ENCODE measurements around the gene MACROD2. TPM values are rescaled to one million over a fixed set of nuclear protein-coding genes. Genes with fewer than 3 reads are reported as not detected.

The MACROD2 gene
- total and polyA plus RNA-seq, 9 donors: 3.7 to 25.5 (median 7.8) TPM

GRCh38 chr20:15318682-15319081 is 1323.4 kb downstream of the MACROD2 start:
- intact Hi-C loops (cut with DNase I): no loop called here
- no peaks in the 10 kb centered on the region for H3K36me3 ChIP-seq
- TF ChIP-seq CTCF (IDR thresholded peaks at IDR 0.05) (no peak), POLR2A (IDR thresholded peaks at IDR 0.05) (no peak), EP300 (IDR thresholded peaks at IDR 0.05) (no peak)
- DNase-seq: no peak
- no peaks in the 10 kb centered on the region for H3K9me3 ChIP-seq
- no peak overlapping the region for H3K4me3 ChIP-seq
- no peaks in the 10 kb centered on the region for H3K27me3 ChIP-seq
- no peak overlapping the region for H3K27ac ChIP-seq
- no peaks in the 10 kb centered on the region for H3K4me1 ChIP-seq (ENCODE audit: insufficient read depth)

GRCh38 chr20:15319439-15319838 is 1324.1 kb downstream of the MACROD2 start:
- 91 to 92% (median 91%) methylated on average over 2 of the region's 2 CpGs for WGBS, 3 donors
- DNase-seq: no peak
- H3K36me3 ChIP-seq: no peaks in the 10 kb centered on the region
- intact Hi-C loops (cut with DNase I): no loop called here
- no peak overlapping the region for H3K27ac ChIP-seq
- H3K4me1 ChIP-seq (ENCODE audit: insufficient read depth): no peaks in the 10 kb centered on the region
- H3K4me3 ChIP-seq: no peak overlapping the region
- H3K27me3 ChIP-seq: no peaks in the 10 kb centered on the region
- no peak for TF ChIP-seq CTCF (IDR thresholded peaks at IDR 0.05)
- no peak for TF ChIP-seq EP300 (IDR thresholded peaks at IDR 0.05)
- TF ChIP-seq POLR2A (IDR thresholded peaks at IDR 0.05): no peak
- no peaks in the 10 kb centered on the region for H3K9me3 ChIP-seq

- Histone ChIP-seq H3K27me3 (no peaks in the 10 kb centered on the region), H3K4me1 (ENCODE audit: insufficient read depth) (no peaks in the 10 kb centered on the region), H3K9me3 (no peaks in the 10 kb centered on the region), H3K36me3 (no peaks in the 10 kb centered on the region), H3K4me3 (no peak overlapping the region), H3K27ac (no peak overlapping the region)
- intact Hi-C loops (cut with DNase I): no loop called here
- 51 to 75% (median 70%) methylated on average over 2 of the region's 2 CpGs for WGBS, 3 donors
- TF ChIP-seq EP300 (IDR thresholded peaks at IDR 0.05): no peak
- TF ChIP-seq CTCF (IDR thresholded peaks at IDR 0.05): no peak
- no peak for TF ChIP-seq POLR2A (IDR thresholded peaks at IDR 0.05)
- DNase-seq: no peak
Observed at GRCh38 chr20:15320941-15321340, 1325.6 kb downstream of the MACROD2 start.

- Histone ChIP-seq H3K4me3 (no peak overlapping the region), H3K27ac (no peak overlapping the region), H3K27me3 (no peaks in the 10 kb centered on the region), H3K9me3 (no peaks in the 10 kb centered on the region), H3K36me3 (no peaks in the 10 kb centered on the region), H3K4me1 (ENCODE audit: insufficient read depth) (no peaks in the 10 kb centered on the region)
- DNase-seq: no peak
- TF ChIP-seq CTCF (IDR thresholded peaks at IDR 0.05) (no peak), POLR2A (IDR thresholded peaks at IDR 0.05) (no peak), EP300 (IDR thresholded peaks at IDR 0.05) (no peak)
- 89 to 95% (median 93%) methylated on average over 4 of the region's 4 CpGs for WGBS, 3 donors
- intact Hi-C loops (cut with DNase I): no loop called here
Observed at GRCh38 chr20:15327123-15327522, 1331.8 kb downstream of the MACROD2 start.

GRCh38 chr20:15328084-15328483 is 1332.8 kb downstream of the MACROD2 start:
- Histone ChIP-seq H3K27me3 (no peaks in the 10 kb centered on the region), H3K36me3 (no peaks in the 10 kb centered on the region), H3K9me3 (no peaks in the 10 kb centered on the region), H3K4me1 (ENCODE audit: insufficient read depth) (no peaks in the 10 kb centered on the region), H3K27ac (no peak overlapping the region), H3K4me3 (no peak overlapping the region)
- intact Hi-C loops (cut with DNase I): no loop called here
- WGBS, 3 donors: 10 to 12% (median 12%) methylated on average over 1 of the region's 1 CpG
- TF ChIP-seq EP300 (IDR thresholded peaks at IDR 0.05) (no peak), POLR2A (IDR thresholded peaks at IDR 0.05) (no peak), CTCF (IDR thresholded peaks at IDR 0.05) (no peak)
- no peak for DNase-seq

Data from ovary (tissue), 9 donors.